Tibial nerve (tissue), 4 donors: ENCODE measurements around the gene FNIP2. TPM values are rescaled to one million over a fixed set of nuclear protein-coding genes. Genes with fewer than 3 reads are reported as not detected.
"Not testable (repeated sequence)": the region's sequence is repeated elsewhere in the genome, so short reads cannot be mapped to it uniquely, and the experiment has no call there.

Source experiments
- DNase-seq, 2 donors: peaks; one replicate each; pipeline ENCODE4 v3.0.0-alpha.2; 2019; ENCODE audit warnings: low spot score in 2 of 2
- H3K27ac ChIP-seq, 4 donors: fragments of 200-600 bp; sonication (generic) in 3 of 4; one replicate each; pipeline ENCODE4 v1.5.1; 2017 to 2019; ENCODE audit warnings: mild to moderate bottlenecking in 1 of 4
- H3K27me3 ChIP-seq, 2 donors: fragments of 200-600 bp; sonication (generic) in 1 of 2; one replicate each; pipeline versions ENCODE4 v1.5.1 to v1.6.0; 2017 to 2019
- H3K36me3 ChIP-seq, 3 donors: fragments of 200-600 bp; sonication (generic); one replicate each; pipeline ENCODE4 v1.5.1; 2018 to 2019
- H3K4me1 ChIP-seq, 4 donors: fragments of 200-600 bp; sonication (generic) in 3 of 4; one replicate each; pipeline ENCODE4 v1.5.1; 2017 to 2019
- H3K4me3 ChIP-seq, 4 donors: fragments of 200-600 bp; sonication (generic) in 3 of 4; one replicate each; pipeline ENCODE4 v1.5.1; 2017 to 2019; ENCODE audit warnings: mild to moderate bottlenecking in 1 of 4, moderate library complexity in 1 of 4
- H3K9me3 ChIP-seq, 4 donors: fragments of 200-600 bp; sonication (generic) in 3 of 4; one replicate each; pipeline ENCODE4 v1.5.1; 2017 to 2019
- CTCF ChIP-seq, 5 experiments: fragments of 200-600 bp in 3 of 5; fragments of 450-650 bp in 2 of 5; sonication (generic) in 3 of 5; IDR thresholded peaks; one replicate each; pipeline ENCODE4 v1.5.1; 2016 to 2019; ENCODE audit warnings: antibody characterized with exemption in 5 of 5, mild to moderate bottlenecking in 3 of 5, moderate library complexity in 2 of 5
- EP300 ChIP-seq, 2 donors: sonication (generic); formaldehyde crosslinking; IDR thresholded peaks; one replicate each; pipeline ENCODE4 v1.6.1; 2017; ENCODE audit warnings: antibody characterized with exemption in 2 of 2, mild to moderate bottlenecking in 1 of 2
- POLR2A ChIP-seq, 2 donors: fragments of 450-650 bp; IDR thresholded peaks; one replicate each; pipeline ENCODE4 v1.6.1; 2017; ENCODE audit warnings: antibody characterized with exemption in 2 of 2, mild to moderate bottlenecking in 2 of 2, moderate library complexity in 2 of 2
- WGBS, 2 donors: methylation state at CpG; one replicate each; pipeline ENCODE4 v1.1.5; 2018; 5-methylcytosine and 5-hydroxymethylcytosine counted together
- total RNA-seq, 4 donors: library from RNA; depleted of rRNA; stranded (reverse); fragments of >200 nt; gene quantifications; one replicate each; pipeline ENCODE4 v1.1.0, GENCODE V29; 2016

FNIP2 gene
- total RNA-seq, 4 donors from 2014 or later = 61.5 to 74.3 (median 69.3) TPM

GRCh38 chr4:158873795-158874401 is 105.1 kb downstream of the FNIP2 start:
- Histone ChIP-seq H3K4me3 (no peak overlapping the region), H3K27me3 (no peaks in the 10 kb centered on the region), H3K27ac (no peak overlapping the region), H3K36me3 (peaks cover 0 to 50% (median 6%) of the 10 kb centered on the region in 3 donors), H3K9me3 (no peaks in the 10 kb centered on the region), H3K4me1 (peaks cover 0 to 30% (median 4%) of the 10 kb centered on the region in 4 donors)
- TF ChIP-seq POLR2A (IDR thresholded peaks at IDR 0.05) (no peak), CTCF (IDR thresholded peaks at IDR 0.05) (no peak), EP300 (IDR thresholded peaks at IDR 0.05) (no peak)
- DNase-seq = no peak
- 64 to 77% methylated on average over 4 of the region's 4 CpGs for WGBS, 2 donors

DNA sequence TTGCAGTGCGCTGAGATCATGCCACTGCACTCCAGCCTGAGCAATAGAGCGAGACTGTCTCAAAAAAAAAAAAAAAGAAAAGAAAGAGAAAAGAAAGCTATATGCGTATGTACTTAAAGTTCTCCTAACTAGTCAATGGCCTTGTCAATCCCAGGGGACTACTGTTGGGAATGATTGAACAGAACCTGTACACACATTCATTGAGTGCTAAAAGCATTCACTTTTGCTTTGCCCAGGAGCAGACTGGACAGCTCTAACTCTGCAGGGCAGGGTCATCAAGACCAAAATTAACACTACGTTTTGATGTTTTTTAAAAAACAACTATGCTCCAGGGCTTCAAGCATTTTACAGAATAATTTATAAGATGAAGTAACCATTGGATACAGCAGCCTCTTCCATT is 106.2 kb downstream of the FNIP2 start:
- no peak overlapping the region for H3K27ac ChIP-seq
- H3K9me3 ChIP-seq = no peaks in the 10 kb centered on the region
- DNase-seq = no peak
- TF ChIP-seq EP300 (IDR thresholded peaks at IDR 0.05) (no peak), CTCF (IDR thresholded peaks at IDR 0.05) (no peak), POLR2A (IDR thresholded peaks at IDR 0.05) (no peak)
- peaks cover 0 to 30% (median 4%) of the 10 kb centered on the region in 4 donors for H3K4me1 ChIP-seq
- H3K27me3 ChIP-seq = no peaks in the 10 kb centered on the region
- H3K4me3 ChIP-seq = no peak overlapping the region
- 93 to 94% methylated on average over 4 of the region's 4 CpGs for WGBS, 2 donors
- peaks cover 0 to 48% (median 6%) of the 10 kb centered on the region in 3 donors for H3K36me3 ChIP-seq

DNA sequence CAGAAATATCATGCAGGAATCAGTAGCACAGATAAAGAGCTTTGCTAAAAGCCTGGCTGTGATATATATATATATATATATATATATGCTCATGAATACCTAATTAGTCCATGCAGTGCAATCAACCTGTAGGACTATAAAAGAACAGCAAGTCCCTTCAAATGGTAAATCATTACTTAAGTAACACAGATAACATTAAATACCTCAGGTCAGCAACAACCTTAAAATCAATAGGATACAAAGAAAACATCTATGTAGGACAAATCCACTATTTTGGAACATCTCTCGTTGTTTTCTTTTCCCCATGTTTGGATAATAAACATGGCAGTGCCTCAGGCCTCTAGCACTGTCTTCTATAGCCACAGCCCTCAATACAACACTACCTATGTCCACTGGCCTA is 106.6 kb downstream of the FNIP2 start:
- Histone ChIP-seq H3K9me3 (no peaks in the 10 kb centered on the region), H3K27me3 (no peaks in the 10 kb centered on the region), H3K4me1 (peaks cover 0 to 27% (median 3%) of the 10 kb centered on the region in 4 donors), H3K36me3 (peaks cover 0 to 48% (median 6%) of the 10 kb centered on the region in 3 donors), H3K4me3 (no peak overlapping the region), H3K27ac (no peak overlapping the region)
- TF ChIP-seq CTCF (IDR thresholded peaks at IDR 0.05) = no peak
- TF ChIP-seq POLR2A (IDR thresholded peaks at IDR 0.05) = no peak
- TF ChIP-seq EP300 (IDR thresholded peaks at IDR 0.05) = no peak
- DNase-seq = no peak
- WGBS, 2 donors = 78 to 81% methylated on average over 1 of the region's 1 CpG

DNA sequence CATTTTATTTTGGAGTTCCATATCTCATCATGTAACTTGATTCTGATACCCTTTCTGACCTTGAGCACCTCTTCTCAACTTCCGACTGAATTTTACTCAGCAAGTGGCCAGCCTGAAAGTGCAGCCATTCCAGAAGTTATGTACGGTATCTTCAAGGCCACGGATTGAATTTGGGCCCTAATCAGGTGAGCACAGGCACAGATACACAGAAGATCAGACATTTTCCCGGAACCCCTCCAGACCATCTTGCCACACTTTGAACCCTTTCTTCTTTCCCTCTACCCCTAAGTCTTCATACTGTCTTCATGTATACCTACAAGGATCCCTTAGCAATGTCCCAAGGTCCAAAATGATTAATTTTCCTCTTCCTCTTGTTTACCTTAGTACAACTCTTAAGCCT is 108.2 kb downstream of the FNIP2 start:
- 89 to 96% methylated on average over 4 of the region's 4 CpGs for WGBS, 2 donors
- peaks cover 0 to 52% (median 6%) of the 10 kb centered on the region in 3 donors for H3K36me3 ChIP-seq
- H3K27ac ChIP-seq = no peak overlapping the region
- peaks cover 0 to 11% (median 0%) of the 10 kb centered on the region in 4 donors for H3K4me1 ChIP-seq
- H3K4me3 ChIP-seq = no peak overlapping the region
- H3K27me3 ChIP-seq = no peaks in the 10 kb centered on the region
- no peak for TF ChIP-seq CTCF (IDR thresholded peaks at IDR 0.05)
- no peak for TF ChIP-seq EP300 (IDR thresholded peaks at IDR 0.05)
- TF ChIP-seq POLR2A (IDR thresholded peaks at IDR 0.05) = no peak
- DNase-seq = no peak
- no peaks in the 10 kb centered on the region for H3K9me3 ChIP-seq

- not testable (repeated sequence) for H3K4me3 ChIP-seq, H3K9me3 ChIP-seq, DNase-seq, H3K27me3 ChIP-seq, H3K4me1 ChIP-seq, H3K27ac ChIP-seq
- WGBS, 2 donors = 95 to 97% methylated on average over 24 to 27 of the region's 30 CpGs
- H3K36me3 ChIP-seq = peaks cover 0 to 50% (median 3%) of the 10 kb centered on the region in 3 donors
Observed at GRCh38 chr4:158882142-158882541, 113.3 kb downstream of the FNIP2 start.
